LNCAP (cell line): ENCODE results near the gene SMG5.

Experiments used
- CTCF ChIP-seq: fragments of 450-650 bp; IDR thresholded peaks from 2 replicates; pipeline ENCODE4 v1.5.1; 2017; ENCODE audit warnings: mild to moderate bottlenecking

SMG5 gene, protein sequence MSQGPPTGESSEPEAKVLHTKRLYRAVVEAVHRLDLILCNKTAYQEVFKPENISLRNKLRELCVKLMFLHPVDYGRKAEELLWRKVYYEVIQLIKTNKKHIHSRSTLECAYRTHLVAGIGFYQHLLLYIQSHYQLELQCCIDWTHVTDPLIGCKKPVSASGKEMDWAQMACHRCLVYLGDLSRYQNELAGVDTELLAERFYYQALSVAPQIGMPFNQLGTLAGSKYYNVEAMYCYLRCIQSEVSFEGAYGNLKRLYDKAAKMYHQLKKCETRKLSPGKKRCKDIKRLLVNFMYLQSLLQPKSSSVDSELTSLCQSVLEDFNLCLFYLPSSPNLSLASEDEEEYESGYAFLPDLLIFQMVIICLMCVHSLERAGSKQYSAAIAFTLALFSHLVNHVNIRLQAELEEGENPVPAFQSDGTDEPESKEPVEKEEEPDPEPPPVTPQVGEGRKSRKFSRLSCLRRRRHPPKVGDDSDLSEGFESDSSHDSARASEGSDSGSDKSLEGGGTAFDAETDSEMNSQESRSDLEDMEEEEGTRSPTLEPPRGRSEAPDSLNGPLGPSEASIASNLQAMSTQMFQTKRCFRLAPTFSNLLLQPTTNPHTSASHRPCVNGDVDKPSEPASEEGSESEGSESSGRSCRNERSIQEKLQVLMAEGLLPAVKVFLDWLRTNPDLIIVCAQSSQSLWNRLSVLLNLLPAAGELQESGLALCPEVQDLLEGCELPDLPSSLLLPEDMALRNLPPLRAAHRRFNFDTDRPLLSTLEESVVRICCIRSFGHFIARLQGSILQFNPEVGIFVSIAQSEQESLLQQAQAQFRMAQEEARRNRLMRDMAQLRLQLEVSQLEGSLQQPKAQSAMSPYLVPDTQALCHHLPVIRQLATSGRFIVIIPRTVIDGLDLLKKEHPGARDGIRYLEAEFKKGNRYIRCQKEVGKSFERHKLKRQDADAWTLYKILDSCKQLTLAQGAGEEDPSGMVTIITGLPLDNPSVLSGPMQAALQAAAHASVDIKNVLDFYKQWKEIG

DNA sequence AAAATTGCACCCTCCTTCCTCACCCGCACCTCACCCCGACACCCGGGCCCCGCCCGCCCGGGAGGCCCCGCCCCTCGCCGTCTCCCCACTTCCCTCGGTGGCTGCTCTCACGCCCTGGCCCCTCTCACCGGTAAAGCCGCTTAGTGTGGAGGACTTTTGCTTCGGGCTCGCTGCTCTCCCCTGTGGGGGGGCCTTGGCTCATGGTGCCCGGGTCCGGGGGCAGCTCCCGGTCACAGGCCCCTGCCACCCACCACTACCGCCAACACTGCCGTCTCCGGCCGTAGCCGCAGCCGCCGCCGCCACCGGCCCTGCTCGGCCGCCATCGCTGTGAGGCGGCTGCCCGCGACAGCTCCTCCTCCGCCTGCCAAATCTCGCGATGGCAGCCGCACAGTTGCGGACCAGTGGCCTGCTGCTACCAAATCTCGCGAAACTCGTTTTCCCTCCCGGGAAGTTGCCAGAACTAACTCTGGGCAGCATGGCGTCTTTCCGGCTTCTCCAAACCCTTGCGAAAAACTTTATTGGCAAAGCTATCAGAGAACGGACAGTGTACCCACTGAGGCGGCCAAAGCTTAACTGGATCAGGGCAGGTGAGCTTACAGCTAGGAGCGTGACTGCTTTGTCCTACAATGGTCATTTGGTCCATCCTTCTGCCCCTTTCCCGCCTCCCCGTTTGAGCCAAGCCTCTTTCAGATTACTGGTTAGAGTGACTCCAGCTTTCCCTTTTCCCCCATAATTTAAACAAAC lies at the start of gene SMG5:
SMG5 (minus strand) TSS at position 347 of the 744 bp plus-strand sequence; CDS start at position 202, 145 bp downstream.
- no peak for TF ChIP-seq CTCF

GRCh38 chr1:156320560-156320959 lies 37.9 kb upstream of the SMG5 start:
- no peak for TF ChIP-seq CTCF

DNA sequence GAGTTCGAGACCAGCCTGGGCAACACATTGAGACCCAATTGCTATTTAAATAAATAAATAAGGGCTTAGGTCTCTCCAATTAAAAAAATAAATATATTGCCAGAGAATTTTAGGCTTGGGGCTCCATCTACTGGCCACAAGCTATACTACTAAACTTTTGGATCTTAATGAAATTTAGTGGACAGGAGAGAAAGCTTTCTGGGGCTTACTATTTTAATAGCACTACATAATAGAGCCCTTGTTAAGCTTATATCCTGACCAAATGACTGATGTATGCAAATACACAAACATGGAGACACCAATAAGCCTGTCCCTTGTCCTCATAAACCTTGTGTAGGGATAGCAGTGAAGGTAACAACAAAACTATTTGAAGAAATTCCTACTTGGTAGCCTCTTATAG lies 37.0 kb upstream of the SMG5 start:
- TF ChIP-seq CTCF, result peak; percentile 68

GRCh38 chr1:156316909-156317308 lies 34.3 kb upstream of the SMG5 start:
- TF ChIP-seq CTCF, result no peak

DNA sequence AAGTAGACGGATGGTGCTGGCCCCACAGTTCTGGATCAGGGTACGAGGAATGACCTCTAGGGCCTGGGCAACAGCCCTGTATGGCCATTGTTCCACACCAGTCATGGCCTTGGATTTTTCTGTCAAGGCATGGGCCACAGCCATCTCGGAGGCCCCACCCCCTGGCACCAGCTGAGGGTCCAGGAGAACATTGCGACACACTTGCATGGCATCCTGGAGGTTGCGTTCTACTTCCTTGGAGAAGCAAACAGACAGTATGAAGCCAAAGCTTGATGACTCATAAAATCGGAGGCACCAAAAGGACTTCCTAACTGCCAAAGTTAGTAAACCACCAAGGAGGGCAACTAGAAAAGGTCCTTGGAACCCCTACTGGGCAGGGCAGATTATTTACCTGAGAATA lies 28.3 kb upstream of the SMG5 start:
- no peak for TF ChIP-seq CTCF

GRCh38 chr1:156308078-156308477 lies 25.5 kb upstream of the SMG5 start:
- no peak for TF ChIP-seq CTCF

DNA sequence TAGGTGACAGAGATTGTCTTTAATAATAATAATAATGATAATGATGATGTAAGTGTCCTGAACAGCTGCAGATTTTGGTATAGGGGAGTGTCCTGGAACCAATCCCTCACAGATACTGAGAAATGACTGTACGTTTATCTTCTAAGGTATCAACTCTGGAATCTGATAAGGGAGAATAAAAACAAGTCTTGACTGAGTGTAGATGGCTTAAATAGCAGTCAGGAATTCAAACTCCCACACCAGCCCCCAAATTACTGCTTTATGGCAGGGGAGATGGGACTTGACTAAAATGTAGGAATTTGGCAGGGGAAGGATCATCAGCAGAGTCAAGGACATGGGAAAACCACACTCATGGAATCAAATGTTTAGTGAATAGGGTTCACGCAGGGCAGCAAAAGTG lies 22.6 kb upstream of the SMG5 start:
- no peak for TF ChIP-seq CTCF
